Measurements from ENCODE around the gene PLPPR1.

DNA sequence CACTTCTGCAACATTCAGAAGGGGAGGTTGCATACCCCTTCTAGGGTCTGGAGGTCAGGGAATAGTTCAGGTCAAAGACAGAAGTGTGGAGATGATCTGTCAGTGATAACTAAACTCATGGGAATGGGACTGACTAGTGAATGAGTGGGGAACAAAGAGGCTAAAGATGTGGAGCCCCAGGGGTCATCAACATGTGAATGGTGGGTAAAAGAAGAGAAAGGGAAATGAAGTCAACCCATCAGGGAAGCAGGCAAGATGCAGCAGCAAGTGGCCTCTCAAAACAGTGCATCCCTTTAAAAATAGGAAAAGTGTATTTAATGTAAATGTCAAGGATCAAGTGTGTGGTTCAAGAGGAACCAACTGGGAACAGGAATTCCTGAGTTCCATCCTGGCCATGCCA, 69.9 kb downstream of the PLPPR1 start:
- TF ChIP-seq, protein P1, sequence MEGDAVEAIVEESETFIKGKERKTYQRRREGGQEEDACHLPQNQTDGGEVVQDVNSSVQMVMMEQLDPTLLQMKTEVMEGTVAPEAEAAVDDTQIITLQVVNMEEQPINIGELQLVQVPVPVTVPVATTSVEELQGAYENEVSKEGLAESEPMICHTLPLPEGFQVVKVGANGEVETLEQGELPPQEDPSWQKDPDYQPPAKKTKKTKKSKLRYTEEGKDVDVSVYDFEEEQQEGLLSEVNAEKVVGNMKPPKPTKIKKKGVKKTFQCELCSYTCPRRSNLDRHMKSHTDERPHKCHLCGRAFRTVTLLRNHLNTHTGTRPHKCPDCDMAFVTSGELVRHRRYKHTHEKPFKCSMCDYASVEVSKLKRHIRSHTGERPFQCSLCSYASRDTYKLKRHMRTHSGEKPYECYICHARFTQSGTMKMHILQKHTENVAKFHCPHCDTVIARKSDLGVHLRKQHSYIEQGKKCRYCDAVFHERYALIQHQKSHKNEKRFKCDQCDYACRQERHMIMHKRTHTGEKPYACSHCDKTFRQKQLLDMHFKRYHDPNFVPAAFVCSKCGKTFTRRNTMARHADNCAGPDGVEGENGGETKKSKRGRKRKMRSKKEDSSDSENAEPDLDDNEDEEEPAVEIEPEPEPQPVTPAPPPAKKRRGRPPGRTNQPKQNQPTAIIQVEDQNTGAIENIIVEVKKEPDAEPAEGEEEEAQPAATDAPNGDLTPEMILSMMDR (IDR thresholded peaks at IDR 0.05) = no peak
- TF ChIP-seq POLR2AphosphoS5 (IDR thresholded peaks at IDR 0.05) (no peak), EP300 (IDR thresholded peaks at IDR 0.05) (no peak), POLR2A (IDR thresholded peaks at IDR 0.05) (no peak)
